Caco-2 (cell line): Measurements from ENCODE around the gene ENTPD8. TPM values are rescaled to one million over a fixed set of nuclear protein-coding genes. Genes with fewer than 3 reads are reported as not detected.
A peak's percentile ranks its signal among the peaks of the same experiment; 100 is the strongest.

Experiments used
- BruUV-seq: library from RNA; stranded (reverse); fragments of 400-500 nt; replicated peaks from 2 replicates; lab custom pipeline; 2021; lab: Mats Ljungman, UMichigan
- CTCF ChIA-PET: fragments of 300-600 bp; sonication (Branson Sonifier 250); formaldehyde crosslinking; loops from one replicate; lab custom pipeline; 2022; ENCODE audit warnings: antibody characterized with exemption; lab: Charles Lee
- POLR2A ChIA-PET: fragments of 300-600 bp; sonication (Branson Sonifier 250); formaldehyde crosslinking; loops from one replicate; lab custom pipeline; 2022; ENCODE audit warnings: antibody characterized with exemption; lab: Charles Lee
- DNase-seq, 2 experiments: peaks; one replicate each; pipeline versions ENCODE4 v3.0.0 to v3.0.0-alpha.2; 2020 to 2022
- H3K27me3 ChIP-seq: replicated peaks from 2 replicates; pipeline ENCODE4 v1.6.0; 2011; ENCODE audit warnings: low read length; ENCODE audit not compliant: control insufficient read depth, insufficient read depth
- H3K36me3 ChIP-seq: 2 replicates; pipeline ENCODE4 v1.5.1; 2011; ENCODE audit warnings: low read length; ENCODE audit not compliant: control insufficient read depth, insufficient read depth
- H3K4me1 ChIP-seq: fragments of 250-450 bp; sonication (Bioruptor Pico); 2 replicates; pipeline ENCODE4 v1.5.1; 2020; ENCODE audit warnings: mild to moderate bottlenecking
- H3K4me3 ChIP-seq: 2 replicates; pipeline ENCODE4 v1.5.1; 2011; ENCODE audit warnings: low read depth, mild to moderate bottlenecking, control low read depth, low read length
- H3K9me3 ChIP-seq: fragments of 250-450 bp; sonication (Bioruptor Pico); 2 replicates; pipeline ENCODE4 v1.5.1; 2020; ENCODE audit warnings: mild to moderate bottlenecking, moderate library complexity
- H3K27ac Mint-ChIP-seq: one replicate; pipeline ENCODE4 v1.8.0; 2022; ENCODE audit warnings: mixed read lengths; ENCODE audit not compliant: unreplicated experiment
- H3K27me3 Mint-ChIP-seq: one replicate; pipeline ENCODE4 v1.8.0; 2022; ENCODE audit warnings: mixed read lengths; ENCODE audit not compliant: insufficient read depth, unreplicated experiment
- H3K36me3 Mint-ChIP-seq: one replicate; pipeline ENCODE4 v1.8.0; 2022; ENCODE audit warnings: mild to moderate bottlenecking, mixed read lengths; ENCODE audit not compliant: insufficient read depth, unreplicated experiment
- H3K4me1 Mint-ChIP-seq: one replicate; pipeline ENCODE4 v1.8.0; 2022; ENCODE audit warnings: low read depth, mixed read lengths; ENCODE audit not compliant: unreplicated experiment
- H3K4me3 Mint-ChIP-seq: one replicate; pipeline ENCODE4 v1.8.0; 2022; ENCODE audit warnings: mild to moderate bottlenecking, moderate library complexity, mixed read lengths; ENCODE audit not compliant: unreplicated experiment
- H3K9me3 Mint-ChIP-seq: one replicate; pipeline ENCODE4 v1.8.0; 2022; ENCODE audit warnings: mixed read lengths; ENCODE audit not compliant: unreplicated experiment
- CTCF ChIP-seq, 2 experiments: fragments of 200-600 bp in 1 of 2; IDR thresholded peaks; 1 replicate in 1 of 2; 2 replicates in 1 of 2; pipeline versions ENCODE4 v1.5.1 to v1.8.0; 2011 to 2022; ENCODE audit warnings: antibody characterized with exemption in 1 of 2, control low read depth in 1 of 2, inconsistent platforms in 1 of 2, low read depth in 1 of 2, low read length in 1 of 2, mild to moderate bottlenecking in 1 of 2, moderate library complexity in 1 of 2; ENCODE audit not compliant: insufficient read depth in 1 of 2, severe bottlenecking in 1 of 2, unreplicated experiment in 1 of 2
- intact Hi-C: fragments of 100-400 bp; cut with micrococcal nuclease; formaldehyde crosslinking; loops from one replicate; pipeline ENCODE4 v1.10.0; 2022; ENCODE audit not compliant: unreplicated experiment
- total RNA-seq: library from RNA; stranded (reverse); gene quantifications from 2 replicates; pipeline ENCODE4 v1.2.3, GENCODE V29; 2022

ENTPD8 gene
- total RNA-seq, 1 experiment from 2014 or later: 8.6 TPM

GRCh38 chr9:137484551-137485315, 43.6 kb upstream of the ENTPD8 start:
- TF ChIP-seq CTCF (IDR thresholded peaks at IDR 0.05; ENCODE audit: insufficient read depth in 1 of 2, low read depth in 1 of 2, low read length in 1 of 2, severe bottlenecking in 1 of 2, unreplicated experiment in 1 of 2): no peak
- no peak overlapping the region for H3K4me3 Mint-ChIP-seq
- Histone ChIP-seq H3K4me3 (no peak overlapping the region), H3K9me3 (no peaks in the 10 kb centered on the region), H3K4me1 (no peaks in the 10 kb centered on the region; the same call in 1 of the 2 replicates), H3K27me3 (no peaks in the 10 kb centered on the region; the same call in 1 of the 2 replicates), H3K36me3 (no peaks in the 10 kb centered on the region)
- no TSS peak for BruUV-seq
- intact Hi-C loops: no loop called here
- POLR2A ChIA-PET: no interaction called here
- H3K27ac Mint-ChIP-seq: no peak overlapping the region
- no peaks in the 10 kb centered on the region for H3K27me3 Mint-ChIP-seq
- H3K36me3 Mint-ChIP-seq: no peaks in the 10 kb centered on the region
- H3K9me3 Mint-ChIP-seq: no peaks in the 10 kb centered on the region
- CTCF ChIA-PET: no interaction called here
- peaks cover under 1% of the 10 kb centered on the region for H3K4me1 Mint-ChIP-seq
- peak in 1 of 2 experiments; percentile 27 for DNase-seq

GRCh38 chr9:137482094-137482781, 41.1 kb upstream of the ENTPD8 start:
- H3K4me3 Mint-ChIP-seq: no peak overlapping the region
- CTCF ChIA-PET: interaction anchor here (0.5 kb wide), 1 partner anchor 59 kb away, joined by 4 read pairs; the partner anchor contains the start of genes EXD3 and NOXA1
- Histone ChIP-seq H3K4me1 (peaks cover 11% of the 10 kb centered on the region; the same call in 1 of the 2 replicates), H3K36me3 (no peaks in the 10 kb centered on the region), H3K27me3 (no peaks in the 10 kb centered on the region), H3K4me3 (no peak overlapping the region), H3K9me3 (no peaks in the 10 kb centered on the region)
- DNase-seq: no peak
- POLR2A ChIA-PET: no interaction called here
- no peaks in the 10 kb centered on the region for H3K27me3 Mint-ChIP-seq
- no peak overlapping the region for H3K27ac Mint-ChIP-seq
- H3K36me3 Mint-ChIP-seq: peaks cover 2% of the 10 kb centered on the region
- H3K9me3 Mint-ChIP-seq: no peaks in the 10 kb centered on the region
- intact Hi-C loops: no loop called here
- no peak for TF ChIP-seq CTCF (IDR thresholded peaks at IDR 0.05; ENCODE audit: insufficient read depth in 1 of 2, low read depth in 1 of 2, low read length in 1 of 2, severe bottlenecking in 1 of 2, unreplicated experiment in 1 of 2)
- no TSS peak for BruUV-seq
- H3K4me1 Mint-ChIP-seq: peaks cover 7% of the 10 kb centered on the region
